ENCODE measurements around the gene GEMIN7.

Gene GEMIN7

DNA sequence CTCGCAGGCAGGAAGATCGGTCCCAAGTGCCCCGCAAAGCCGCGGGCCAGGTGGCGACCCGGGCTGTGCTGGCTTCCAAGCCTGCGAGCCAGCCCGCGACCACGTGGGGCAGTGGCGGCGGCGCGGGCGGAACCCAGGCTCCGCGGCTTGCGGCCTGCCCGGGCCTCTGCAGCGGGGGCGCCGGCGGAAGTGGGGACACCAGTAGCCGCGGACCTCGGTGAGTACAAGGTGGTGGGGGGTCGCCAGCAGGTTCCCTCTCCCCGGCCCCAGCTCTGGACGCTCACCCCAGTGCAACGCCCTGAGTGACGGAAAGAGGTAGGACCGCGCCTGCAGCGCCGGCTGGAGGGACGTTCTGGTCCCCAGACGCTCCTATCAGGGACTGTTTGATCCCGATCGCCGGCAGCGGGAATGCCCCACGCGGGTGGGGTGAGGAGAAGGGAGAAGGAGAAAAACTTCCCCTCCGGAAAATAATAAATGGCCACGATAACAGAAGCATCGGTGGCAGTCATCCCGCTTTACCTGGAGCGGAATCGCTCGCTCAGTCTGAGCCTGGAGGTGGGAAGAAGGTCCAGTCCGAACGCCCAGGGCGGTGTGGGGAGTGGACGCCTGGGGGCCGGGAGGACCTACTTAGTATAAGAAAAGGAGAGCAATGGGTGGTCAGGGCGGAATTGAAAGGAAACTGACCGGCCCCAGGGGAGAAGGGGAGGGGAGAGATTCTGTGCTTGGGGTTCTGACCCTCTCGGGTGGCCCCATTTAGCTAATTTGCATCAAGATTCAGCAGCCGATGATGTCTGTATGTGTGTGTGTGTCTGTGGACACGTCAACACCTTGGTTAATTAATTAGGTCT lies at the start of gene GEMIN7:
TSS of gene GEMIN7 (plus strand) at position 198 of the 848 bp plus-strand sequence. CDS start 10,855 bp downstream, outside the sequence.
- TF ChIP-seq FOXM1 (IDR thresholded peaks at IDR 0.05; ENCODE audit: borderline replicate concordance, low read depth): no peak
- TF ChIP-seq USF1 (IDR thresholded peaks at IDR 0.05): peak; percentile 93
- no peak for TF ChIP-seq EP300 (IDR thresholded peaks at IDR 0.05; ENCODE audit: borderline replicate concordance)
- no peak for TF ChIP-seq CREB1 (IDR thresholded peaks at IDR 0.05; ENCODE audit: low read depth)
- no peak for TF ChIP-seq EGR1 (IDR thresholded peaks at IDR 0.05)
- TF ChIP-seq, protein P1, sequence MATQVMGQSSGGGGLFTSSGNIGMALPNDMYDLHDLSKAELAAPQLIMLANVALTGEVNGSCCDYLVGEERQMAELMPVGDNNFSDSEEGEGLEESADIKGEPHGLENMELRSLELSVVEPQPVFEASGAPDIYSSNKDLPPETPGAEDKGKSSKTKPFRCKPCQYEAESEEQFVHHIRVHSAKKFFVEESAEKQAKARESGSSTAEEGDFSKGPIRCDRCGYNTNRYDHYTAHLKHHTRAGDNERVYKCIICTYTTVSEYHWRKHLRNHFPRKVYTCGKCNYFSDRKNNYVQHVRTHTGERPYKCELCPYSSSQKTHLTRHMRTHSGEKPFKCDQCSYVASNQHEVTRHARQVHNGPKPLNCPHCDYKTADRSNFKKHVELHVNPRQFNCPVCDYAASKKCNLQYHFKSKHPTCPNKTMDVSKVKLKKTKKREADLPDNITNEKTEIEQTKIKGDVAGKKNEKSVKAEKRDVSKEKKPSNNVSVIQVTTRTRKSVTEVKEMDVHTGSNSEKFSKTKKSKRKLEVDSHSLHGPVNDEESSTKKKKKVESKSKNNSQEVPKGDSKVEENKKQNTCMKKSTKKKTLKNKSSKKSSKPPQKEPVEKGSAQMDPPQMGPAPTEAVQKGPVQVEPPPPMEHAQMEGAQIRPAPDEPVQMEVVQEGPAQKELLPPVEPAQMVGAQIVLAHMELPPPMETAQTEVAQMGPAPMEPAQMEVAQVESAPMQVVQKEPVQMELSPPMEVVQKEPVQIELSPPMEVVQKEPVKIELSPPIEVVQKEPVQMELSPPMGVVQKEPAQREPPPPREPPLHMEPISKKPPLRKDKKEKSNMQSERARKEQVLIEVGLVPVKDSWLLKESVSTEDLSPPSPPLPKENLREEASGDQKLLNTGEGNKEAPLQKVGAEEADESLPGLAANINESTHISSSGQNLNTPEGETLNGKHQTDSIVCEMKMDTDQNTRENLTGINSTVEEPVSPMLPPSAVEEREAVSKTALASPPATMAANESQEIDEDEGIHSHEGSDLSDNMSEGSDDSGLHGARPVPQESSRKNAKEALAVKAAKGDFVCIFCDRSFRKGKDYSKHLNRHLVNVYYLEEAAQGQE (IDR thresholded peaks at IDR 0.05; ENCODE audit: low read depth): no peak
- TF ChIP-seq, protein P2, sequence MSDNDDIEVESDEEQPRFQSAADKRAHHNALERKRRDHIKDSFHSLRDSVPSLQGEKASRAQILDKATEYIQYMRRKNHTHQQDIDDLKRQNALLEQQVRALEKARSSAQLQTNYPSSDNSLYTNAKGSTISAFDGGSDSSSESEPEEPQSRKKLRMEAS (IDR thresholded peaks at IDR 0.05): peak; percentile 98
- no peak for TF ChIP-seq CEBPB (IDR thresholded peaks at IDR 0.05)
- TF ChIP-seq ZBTB7A (IDR thresholded peaks at IDR 0.05; ENCODE audit: low read depth): peak; percentile 73; the same call in 1 of the 2 replicates
- no peak for TF ChIP-seq RAD21 (IDR thresholded peaks at IDR 0.05; ENCODE audit: low read depth)
- peak; percentile 25; the same call in 1 of the 2 replicates for TF ChIP-seq TEAD4 (IDR thresholded peaks at IDR 0.05)
- TF ChIP-seq TAF1 (IDR thresholded peaks at IDR 0.05; ENCODE audit: low read depth): peak; percentile 96
- peak; percentile 74 for TF ChIP-seq YY1 (IDR thresholded peaks at IDR 0.05; ENCODE audit: low read depth)
- peak; percentile 70; the same call in 1 of the 2 replicates for TF ChIP-seq TCF12 (IDR thresholded peaks at IDR 0.05; ENCODE audit: low read depth)
- peak; percentile 41; the same call in 1 of the 2 replicates for TF ChIP-seq NFIC (IDR thresholded peaks at IDR 0.05)

DNA sequence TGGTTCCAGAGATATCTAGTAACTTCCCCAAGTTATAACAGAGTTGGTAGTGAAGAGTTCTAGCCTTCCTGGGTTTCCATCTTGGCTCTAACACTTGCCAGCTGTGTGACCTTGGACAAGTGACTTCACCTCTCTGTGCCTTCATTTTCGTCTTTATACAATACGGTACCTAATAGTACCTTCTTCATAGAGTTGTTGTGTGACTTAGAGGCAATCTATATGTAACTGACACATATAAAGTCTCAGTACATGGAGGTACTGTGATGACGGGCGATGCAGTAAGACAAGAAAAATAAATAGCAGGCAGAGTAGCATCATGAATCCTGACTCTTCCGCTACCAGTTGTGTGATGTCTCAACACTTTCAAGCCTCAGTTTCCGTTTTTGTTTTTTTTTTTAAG lies 48.2 kb upstream of the GEMIN7 start:
- no peak for TF ChIP-seq EP300 (IDR thresholded peaks at IDR 0.05; ENCODE audit: borderline replicate concordance)
- TF ChIP-seq TEAD4 (IDR thresholded peaks at IDR 0.05): no peak
- no peak for TF ChIP-seq CEBPB (IDR thresholded peaks at IDR 0.05)
- TF ChIP-seq CREB1 (IDR thresholded peaks at IDR 0.05; ENCODE audit: low read depth): no peak
- no peak for TF ChIP-seq ZBTB7A (IDR thresholded peaks at IDR 0.05; ENCODE audit: low read depth)
- no peak for TF ChIP-seq TAF1 (IDR thresholded peaks at IDR 0.05; ENCODE audit: low read depth)
- TF ChIP-seq TCF12 (IDR thresholded peaks at IDR 0.05; ENCODE audit: low read depth): no peak
- no peak for TF ChIP-seq YY1 (IDR thresholded peaks at IDR 0.05; ENCODE audit: low read depth)
- TF ChIP-seq FOXM1 (IDR thresholded peaks at IDR 0.05; ENCODE audit: borderline replicate concordance, low read depth): no peak
- TF ChIP-seq, protein P2 (IDR thresholded peaks at IDR 0.05): no peak
- TF ChIP-seq EGR1 (IDR thresholded peaks at IDR 0.05): no peak
- TF ChIP-seq RAD21 (IDR thresholded peaks at IDR 0.05; ENCODE audit: low read depth): no peak
- no peak for TF ChIP-seq NFIC (IDR thresholded peaks at IDR 0.05)
- TF ChIP-seq, protein P1 (IDR thresholded peaks at IDR 0.05; ENCODE audit: low read depth): no peak

DNA sequence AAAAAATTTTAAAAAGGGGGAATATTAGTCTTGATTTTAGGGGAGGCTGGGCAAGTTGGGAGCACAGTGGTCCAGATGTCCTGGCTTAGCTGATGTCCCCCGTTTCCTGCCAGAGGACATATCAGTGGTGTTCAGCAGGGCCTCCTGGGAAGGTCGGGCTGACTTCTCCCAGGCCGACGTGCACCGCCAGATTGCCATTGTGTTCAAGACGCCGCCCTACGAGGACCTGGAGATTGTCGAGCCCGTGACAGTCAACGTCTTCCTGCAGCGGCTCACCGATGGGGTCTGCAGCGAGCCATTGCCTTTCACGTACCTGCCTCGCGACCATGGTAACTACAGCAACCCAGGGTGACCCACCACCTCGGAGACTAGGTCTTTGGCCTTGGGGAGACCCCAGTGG lies 46.6 kb upstream of the GEMIN7 start:
- TF ChIP-seq ZBTB7A (IDR thresholded peaks at IDR 0.05; ENCODE audit: low read depth) (no peak), YY1 (IDR thresholded peaks at IDR 0.05; ENCODE audit: low read depth) (no peak), NFIC (IDR thresholded peaks at IDR 0.05) (no peak), RAD21 (IDR thresholded peaks at IDR 0.05; ENCODE audit: low read depth) (no peak), CREB1 (IDR thresholded peaks at IDR 0.05; ENCODE audit: low read depth) (no peak), FOXM1 (IDR thresholded peaks at IDR 0.05; ENCODE audit: borderline replicate concordance, low read depth) (no peak), EP300 (IDR thresholded peaks at IDR 0.05; ENCODE audit: borderline replicate concordance) (no peak), TAF1 (IDR thresholded peaks at IDR 0.05; ENCODE audit: low read depth) (no peak), TCF12 (IDR thresholded peaks at IDR 0.05; ENCODE audit: low read depth) (no peak), EGR1 (IDR thresholded peaks at IDR 0.05) (no peak), TEAD4 (IDR thresholded peaks at IDR 0.05) (no peak), CEBPB (IDR thresholded peaks at IDR 0.05) (no peak), USF1 (IDR thresholded peaks at IDR 0.05) (no peak)
- TF ChIP-seq, protein P1 (IDR thresholded peaks at IDR 0.05; ENCODE audit: low read depth): no peak
- TF ChIP-seq, protein P2 (IDR thresholded peaks at IDR 0.05): no peak
